Loucy (cell line): ENCODE measurements around the gene PDE2A.

Experiments
- H2AFZ ChIP-seq: fragments of 200-600 bp; sonication (generic); 2 replicates; pipeline ENCODE4 v1.6.0; 2016; ENCODE audit warnings: antibody characterized with exemption, mild to moderate bottlenecking, low read length, moderate library complexity
- H3F3A ChIP-seq: fragments of 200-600 bp; 2 replicates; pipeline ENCODE4 v1.6.0; 2016; ENCODE audit warnings: antibody characterized with exemption, low read depth, mild to moderate bottlenecking
- H3K27me3 ChIP-seq: fragments of 200-600 bp; sonication (generic); 2 replicates; pipeline ENCODE4 v1.6.1; 2014; ENCODE audit warnings: low read length, mild to moderate bottlenecking; ENCODE audit not compliant: insufficient read depth, poor library complexity, severe bottlenecking
- H3K36me3 ChIP-seq: fragments of 200-600 bp; sonication (generic); 2 replicates; pipeline ENCODE4 v1.6.1; 2016; ENCODE audit warnings: low read length; ENCODE audit not compliant: insufficient read depth
- H3K4me1 ChIP-seq: fragments of 200-600 bp; sonication (generic); 2 replicates; pipeline ENCODE4 v1.5.1; 2014; ENCODE audit warnings: low read length, mild to moderate bottlenecking; ENCODE audit not compliant: insufficient read depth, poor library complexity, severe bottlenecking
- H3K4me2 ChIP-seq: fragments of 200-600 bp; sonication (generic); 2 replicates; pipeline ENCODE4 v1.6.0; 2014; ENCODE audit warnings: antibody characterized with exemption, low read length, low read depth, mild to moderate bottlenecking; ENCODE audit not compliant: poor library complexity, severe bottlenecking
- H3K4me3 ChIP-seq: fragments of 200-600 bp; sonication (generic); 2 replicates; pipeline ENCODE4 v1.5.1; 2014; ENCODE audit warnings: low read length, mild to moderate bottlenecking, mixed read lengths; ENCODE audit not compliant: poor library complexity, severe bottlenecking
- H3K79me2 ChIP-seq: fragments of 200-600 bp; sonication (generic); 2 replicates; pipeline ENCODE4 v1.6.1; 2014; ENCODE audit warnings: low read length; ENCODE audit not compliant: insufficient read depth
- H3K9ac ChIP-seq: fragments of 200-600 bp; sonication (generic); 2 replicates; pipeline ENCODE4 v1.6.0; 2014; ENCODE audit warnings: mild to moderate bottlenecking, low read depth, low read length, moderate library complexity; ENCODE audit not compliant: poor library complexity, severe bottlenecking
- H3K9me2 ChIP-seq: fragments of 200-600 bp; sonication (generic); replicated peaks from 2 replicates; pipeline ENCODE4 v1.6.1; 2016; ENCODE audit warnings: low read depth, low read length, mixed read lengths
- H3K9me3 ChIP-seq: fragments of 200-600 bp; sonication (generic); 2 replicates; pipeline ENCODE4 v1.6.1; 2014; ENCODE audit warnings: mild to moderate bottlenecking, antibody characterized with exemption, low read length, low read depth; ENCODE audit not compliant: insufficient read depth
- H4K20me1 ChIP-seq: fragments of 200-600 bp; sonication (generic); 2 replicates; pipeline ENCODE4 v1.6.0; 2014; ENCODE audit warnings: antibody characterized with exemption, low read length, mild to moderate bottlenecking; ENCODE audit not compliant: insufficient read depth, poor library complexity, severe bottlenecking
- CTCF ChIP-seq: fragments of 200-600 bp; sonication (generic); conservative IDR thresholded peaks from 2 replicates; pipeline ENCODE4 v1.5.1; 2014; ENCODE audit warnings: mild to moderate bottlenecking, antibody characterized with exemption, low read length
- EZH2phosphoT487 ChIP-seq: fragments of 200-600 bp; IDR thresholded peaks from 2 replicates; pipeline ENCODE4 v1.6.1; 2018; ENCODE audit warnings: antibody characterized with exemption, mild to moderate bottlenecking, moderate library complexity, borderline replicate concordance

Gene PDE2A

DNA sequence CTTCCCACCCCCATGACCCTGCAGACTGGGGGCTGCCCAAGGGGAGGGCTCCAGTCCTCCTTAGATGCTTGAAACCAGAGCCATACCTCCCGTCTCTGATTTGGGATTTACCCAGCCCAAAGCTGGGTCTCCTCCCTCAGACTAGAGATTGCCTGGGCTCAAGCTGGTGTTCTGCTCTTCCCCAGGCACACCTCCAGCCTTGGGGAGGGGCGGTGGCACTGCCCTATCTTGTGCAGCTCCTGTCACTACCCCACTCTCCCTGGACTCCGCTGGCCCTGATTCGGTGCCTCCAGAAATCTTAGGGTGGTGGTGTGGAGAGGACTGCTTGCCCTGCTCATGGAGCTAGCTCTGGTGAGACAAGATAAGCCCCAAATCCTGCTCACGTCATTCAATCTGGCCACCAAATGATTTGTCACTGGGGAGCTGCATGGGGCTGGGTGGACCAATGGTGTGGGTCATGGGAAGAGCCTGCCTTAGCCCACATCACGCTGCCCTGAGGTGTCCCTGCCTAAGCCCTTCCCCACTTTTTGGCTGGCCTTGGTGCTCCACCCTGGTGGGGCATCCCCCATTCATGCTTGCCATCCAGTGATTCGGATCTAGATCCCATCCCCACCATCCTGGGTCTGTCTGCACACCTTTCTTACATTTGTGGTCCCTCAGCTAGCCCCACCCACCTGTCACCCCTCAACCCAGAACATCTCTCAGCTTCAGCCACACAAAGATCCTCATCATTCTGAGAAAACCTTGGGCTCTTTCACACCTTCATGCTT lies 87.7 kb downstream of the PDE2A start:
- no peaks in the 10 kb centered on the region for H3F3A ChIP-seq
- no peak for TF ChIP-seq EZH2phosphoT487
- TF ChIP-seq CTCF = no peak
- no peak overlapping the region for H3K4me2 ChIP-seq
- H3K4me3 ChIP-seq = no peak overlapping the region
- no peaks in the 10 kb centered on the region for H3K9me2 ChIP-seq
- H3K4me1 ChIP-seq = no peaks in the 10 kb centered on the region
- no peak overlapping the region for H3K9ac ChIP-seq
- H3K36me3 ChIP-seq = no peaks in the 10 kb centered on the region
- H3K9me3 ChIP-seq = no peaks in the 10 kb centered on the region
- no peak overlapping the region for H2AFZ ChIP-seq
- H3K27me3 ChIP-seq = no peaks in the 10 kb centered on the region
- H4K20me1 ChIP-seq = no peaks in the 10 kb centered on the region
- no peaks in the 10 kb centered on the region for H3K79me2 ChIP-seq

DNA sequence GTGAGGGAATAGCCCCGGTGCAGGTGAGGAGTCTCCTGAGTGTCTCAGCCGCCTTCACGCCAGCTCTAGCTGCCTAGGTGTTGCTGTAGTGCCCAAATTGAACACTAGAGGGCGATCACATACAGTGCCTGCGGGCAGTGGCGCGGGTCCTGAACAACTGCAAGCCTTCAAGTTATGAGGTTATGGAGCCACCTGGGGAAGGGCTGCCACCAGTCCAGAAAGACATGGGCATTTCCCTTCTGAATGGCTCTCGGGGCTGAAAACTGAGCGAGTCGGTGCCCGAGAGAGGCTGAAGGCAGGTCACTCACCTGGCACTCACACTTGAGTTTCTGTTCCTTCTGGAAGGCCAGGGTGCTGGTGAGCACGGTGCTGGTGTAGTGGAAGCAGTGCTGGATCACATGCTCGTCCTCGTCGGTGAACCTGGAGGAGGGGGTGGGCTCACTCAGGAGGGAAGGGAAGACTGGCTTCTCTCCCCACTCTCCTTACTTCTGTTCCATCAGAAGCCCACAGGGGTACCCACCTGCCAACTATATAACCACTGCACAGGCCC lies 88.4 kb downstream of the PDE2A start:
- H3K4me2 ChIP-seq = no peak overlapping the region
- H3F3A ChIP-seq = no peaks in the 10 kb centered on the region
- no peak overlapping the region for H3K4me3 ChIP-seq
- H3K9ac ChIP-seq = no peak overlapping the region
- no peaks in the 10 kb centered on the region for H3K9me2 ChIP-seq
- no peaks in the 10 kb centered on the region for H3K79me2 ChIP-seq
- no peak overlapping the region for H2AFZ ChIP-seq
- no peaks in the 10 kb centered on the region for H4K20me1 ChIP-seq
- H3K9me3 ChIP-seq = no peaks in the 10 kb centered on the region
- no peaks in the 10 kb centered on the region for H3K27me3 ChIP-seq
- no peaks in the 10 kb centered on the region for H3K4me1 ChIP-seq
- H3K36me3 ChIP-seq = no peaks in the 10 kb centered on the region
- TF ChIP-seq EZH2phosphoT487 (no peak), CTCF (peak; percentile 87)

DNA sequence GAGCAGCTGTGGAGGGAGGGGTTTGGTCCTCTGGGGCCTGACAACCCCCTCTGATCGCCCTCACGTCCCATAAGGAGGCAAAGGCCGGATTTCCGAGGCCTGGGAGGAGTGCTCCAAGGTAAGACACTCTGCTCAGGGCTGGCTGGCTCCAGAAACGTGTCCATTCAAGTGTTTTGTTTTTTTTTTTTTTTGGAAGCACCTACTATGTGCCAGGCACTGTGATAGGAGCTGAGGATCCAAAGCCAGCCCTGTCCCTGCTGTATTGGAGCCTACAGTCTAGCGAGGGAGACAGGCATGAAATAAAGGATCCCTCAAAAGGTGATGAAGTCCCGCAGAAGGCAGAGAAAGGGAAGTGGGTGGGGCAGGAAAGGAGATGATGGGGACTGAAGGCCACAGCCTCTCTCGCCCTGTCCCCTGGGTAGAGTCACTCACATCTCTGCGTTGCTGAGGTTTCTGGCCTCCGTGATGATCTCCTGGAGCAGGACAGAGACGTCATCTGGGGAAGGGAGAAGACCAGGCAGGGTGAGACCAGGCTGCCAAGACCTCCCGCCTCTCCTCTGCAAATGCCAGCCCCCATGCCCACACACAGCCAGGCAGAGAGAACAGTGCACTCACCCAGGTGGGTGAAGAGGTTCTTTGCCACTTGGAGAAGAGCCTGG lies 89.2 kb downstream of the PDE2A start:
- Histone ChIP-seq H3K36me3 (no peaks in the 10 kb centered on the region), H3K9ac (no peak overlapping the region), H3K9me2 (no peaks in the 10 kb centered on the region), H3K4me2 (no peak overlapping the region), H3K27me3 (no peaks in the 10 kb centered on the region), H3K9me3 (no peaks in the 10 kb centered on the region), H3K4me1 (no peaks in the 10 kb centered on the region), H2AFZ (no peak overlapping the region), H4K20me1 (no peaks in the 10 kb centered on the region), H3K4me3 (no peak overlapping the region), H3F3A (no peaks in the 10 kb centered on the region), H3K79me2 (no peaks in the 10 kb centered on the region)
- TF ChIP-seq CTCF (no peak), EZH2phosphoT487 (no peak)
